ENCODE data around the gene NTM. TPM values are rescaled to one million over a fixed set of nuclear protein-coding genes. Genes with fewer than 3 reads are reported as not detected.

NTM gene
- total RNA-seq, 1 experiment from 2014 or later = not detected

- TF ChIP-seq EZH2 (IDR thresholded peaks at IDR 0.05) (no peak), SIN3A (IDR thresholded peaks at IDR 0.05; ENCODE audit: low read depth) (no peak)
These were observed 420.2 kb downstream of the NTM start (continued) for GRCh38 chr11:131790586-131790985.

- Histone ChIP-seq H3K4me1 (ENCODE audit: control insufficient read depth in 1 of 2, insufficient read depth in 2 of 2, low read length in 2 of 2) (no peaks in the 10 kb centered on the region), H3K9me2 (ENCODE audit: insufficient read depth) (no peaks in the 10 kb centered on the region), H3K4me3 (replicated peaks in 1 of 2; ENCODE audit: low read depth in 1 of 2, low read length in 2 of 2) (no peak overlapping the region), H3K27ac (ENCODE audit: low read depth, low read length) (no peak overlapping the region), H3K4me2 (ENCODE audit: low read length) (no peak overlapping the region), H3K9ac (ENCODE audit: low read length) (no peak overlapping the region), H3K9me3 (ENCODE audit: control insufficient read depth in 1 of 2, insufficient read depth in 1 of 2, low read depth in 1 of 2, low read length in 2 of 2) (peaks cover 4 to 34% of the 10 kb centered on the region in 2 experiments; a peak in 2 of 4 replicates), H3K36me3 (ENCODE audit: control insufficient read depth in 1 of 2, insufficient read depth in 2 of 2, low read length in 2 of 2) (no peaks in the 10 kb centered on the region), H2AFZ (ENCODE audit: low read depth, low read length, poor library complexity, severe bottlenecking) (no peak overlapping the region), H3K79me2 (ENCODE audit: insufficient read depth, low read length) (no peaks in the 10 kb centered on the region), H3K27me3 (ENCODE audit: insufficient read depth, low read length) (no peaks in the 10 kb centered on the region), H4K20me1 (ENCODE audit: insufficient read depth) (no peaks in the 10 kb centered on the region)
- DNase-seq (ENCODE audit: low read depth, low spot score) (no peak), ATAC-seq (no peak)
- intact Hi-C loops (cut with micrococcal nuclease) = no loop called here
- ChIA-PET POLR2A (no interaction called here), RAD21 (ENCODE audit: low non-redundant PET in 1 of 2, low total read pairs in 2 of 2, uncharacterized antibody in 2 of 2, unreplicated experiment in 2 of 2) (no interaction called here), CTCF (no interaction called here)
- BruUV-seq (replicated peaks) = no TSS peak
- TF ChIP-seq EZH2phosphoT487 (IDR thresholded peaks at IDR 0.05; ENCODE audit: borderline replicate concordance) (no peak), CEBPB (IDR thresholded peaks at IDR 0.05; ENCODE audit: low read depth) (no peak), FOSL1 (IDR thresholded peaks at IDR 0.05; ENCODE audit: low read depth) (no peak), ZFX (IDR thresholded peaks at IDR 0.05) (no peak), SIN3A (IDR thresholded peaks at IDR 0.05; ENCODE audit: low read depth) (no peak), SP1 (IDR thresholded peaks at IDR 0.05; ENCODE audit: low read depth) (no peak), JUND (IDR thresholded peaks at IDR 0.05) (no peak), ELF1 (IDR thresholded peaks at IDR 0.05; ENCODE audit: borderline replicate concordance, low read depth) (no peak), REST (IDR thresholded peaks at IDR 0.05; ENCODE audit: low read depth) (no peak), MAX (IDR thresholded peaks at IDR 0.05) (no peak), ZNF274 (IDR thresholded peaks at IDR 0.05; ENCODE audit: low read depth, low read length) (no peak), POLR2AphosphoS5 (IDR thresholded peaks at IDR 0.05; ENCODE audit: low read depth, low read length) (no peak), RAD21 (IDR thresholded peaks at IDR 0.05; ENCODE audit: low read depth) (no peak), TCF7L2 (IDR thresholded peaks at IDR 0.05; ENCODE audit: borderline replicate concordance, extremely low read depth, insufficient read depth, insufficient read length) (no peak)
These were observed 421.8 kb downstream of the NTM start for GRCh38 chr11:131792243-131792642.

All from HCT116 (cell line).